ENCODE data around the gene JDP2.
A peak's percentile ranks its signal among the peaks of the same experiment; 100 is the strongest.

The JDP2 gene

DNA sequence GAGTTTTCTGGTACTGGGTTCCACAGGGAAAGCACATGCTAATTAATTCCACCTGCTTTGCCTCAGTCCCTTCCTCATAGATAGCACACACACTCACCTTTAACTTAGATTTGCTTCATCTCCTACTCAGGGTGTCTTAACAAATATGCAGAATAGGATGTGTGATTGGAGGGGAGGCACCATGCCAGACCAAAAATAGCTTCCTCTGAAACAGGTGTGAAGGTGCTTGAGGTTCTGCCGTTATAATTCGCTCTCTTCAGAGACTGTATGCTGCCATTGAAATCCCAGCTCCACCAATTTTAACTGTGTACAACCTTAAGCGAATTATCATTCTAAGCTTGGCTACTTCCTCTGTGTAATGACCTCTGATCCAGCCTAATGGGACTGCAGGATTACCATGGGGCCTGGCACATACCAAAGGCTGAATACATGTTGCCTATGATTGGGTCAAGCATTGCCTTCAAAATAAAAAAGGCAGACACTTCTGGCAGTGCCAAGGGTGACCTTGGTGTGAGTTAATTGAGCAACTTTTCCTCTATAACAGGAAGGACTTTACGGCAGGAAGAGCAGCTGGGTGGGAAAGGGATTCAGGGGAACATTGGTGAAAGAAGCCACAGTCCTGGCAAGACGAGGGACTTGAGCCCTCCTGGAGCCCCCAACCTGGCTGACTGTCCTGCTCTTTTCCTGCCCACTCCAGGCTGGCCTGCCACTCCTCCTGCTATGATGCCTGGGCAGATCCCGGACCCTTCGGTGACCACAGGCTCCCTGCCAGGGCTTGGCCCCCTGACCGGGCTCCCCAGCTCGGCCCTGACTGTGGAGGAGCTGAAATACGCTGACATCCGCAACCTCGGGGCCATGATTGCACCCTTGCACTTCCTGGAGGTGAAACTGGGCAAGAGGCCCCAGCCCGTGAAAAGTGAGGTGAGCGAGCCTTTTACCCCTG lies 9.7 kb downstream of the JDP2 start:
- DNase-seq (ENCODE audit: low spot score) = no peak

DNA sequence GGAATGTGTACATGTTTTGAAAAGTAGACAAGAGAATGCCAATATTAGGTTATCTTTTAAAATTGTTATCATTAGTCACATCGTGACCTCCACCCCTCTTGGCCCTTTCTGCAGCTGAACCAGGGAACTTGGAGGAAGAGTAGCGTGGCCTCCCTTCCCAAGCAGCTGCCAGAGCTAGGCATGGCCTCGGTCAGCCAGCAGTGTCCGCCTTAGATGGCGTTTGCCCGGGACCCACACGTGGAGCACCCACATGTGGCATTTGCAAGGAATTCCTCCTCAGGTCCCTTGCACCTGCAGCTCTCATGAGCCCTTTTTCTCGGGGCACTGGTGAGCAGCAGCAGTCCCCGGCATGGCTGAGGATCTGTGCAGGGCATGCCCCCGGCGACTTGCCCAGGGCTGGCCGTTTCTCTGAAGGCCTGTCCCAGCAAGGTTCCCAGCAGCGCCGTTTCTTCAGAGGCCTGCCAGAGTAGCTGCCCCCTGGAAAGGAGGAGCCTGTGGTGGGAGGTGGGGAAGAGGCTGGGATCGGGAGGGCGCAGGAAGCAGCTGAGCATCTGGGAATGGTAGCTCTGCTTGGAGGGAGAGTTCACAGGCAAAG lies 10.8 kb downstream of the JDP2 start:
- no peak for DNase-seq (ENCODE audit: low spot score)

DNA sequence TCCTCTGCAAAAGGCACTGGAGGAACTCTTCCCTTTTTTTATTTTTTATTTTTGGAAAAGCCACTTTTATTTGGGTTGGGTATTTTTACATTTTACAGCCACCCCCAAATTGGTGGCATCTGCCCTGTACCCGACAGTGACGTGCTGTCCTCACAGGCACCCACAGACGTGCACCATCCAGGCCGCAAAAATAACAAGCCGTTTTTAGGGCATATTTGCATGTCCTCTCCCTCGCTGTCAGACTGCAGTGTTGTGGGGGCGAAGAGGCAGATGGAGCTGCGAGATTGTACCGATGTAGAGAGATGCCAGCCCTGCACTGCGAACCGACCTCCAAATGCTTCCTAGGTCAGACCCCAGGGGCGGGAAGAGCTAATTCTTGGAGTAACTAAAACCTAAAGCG lies 12.2 kb downstream of the JDP2 start:
- no peak for DNase-seq (ENCODE audit: low spot score)

DNA sequence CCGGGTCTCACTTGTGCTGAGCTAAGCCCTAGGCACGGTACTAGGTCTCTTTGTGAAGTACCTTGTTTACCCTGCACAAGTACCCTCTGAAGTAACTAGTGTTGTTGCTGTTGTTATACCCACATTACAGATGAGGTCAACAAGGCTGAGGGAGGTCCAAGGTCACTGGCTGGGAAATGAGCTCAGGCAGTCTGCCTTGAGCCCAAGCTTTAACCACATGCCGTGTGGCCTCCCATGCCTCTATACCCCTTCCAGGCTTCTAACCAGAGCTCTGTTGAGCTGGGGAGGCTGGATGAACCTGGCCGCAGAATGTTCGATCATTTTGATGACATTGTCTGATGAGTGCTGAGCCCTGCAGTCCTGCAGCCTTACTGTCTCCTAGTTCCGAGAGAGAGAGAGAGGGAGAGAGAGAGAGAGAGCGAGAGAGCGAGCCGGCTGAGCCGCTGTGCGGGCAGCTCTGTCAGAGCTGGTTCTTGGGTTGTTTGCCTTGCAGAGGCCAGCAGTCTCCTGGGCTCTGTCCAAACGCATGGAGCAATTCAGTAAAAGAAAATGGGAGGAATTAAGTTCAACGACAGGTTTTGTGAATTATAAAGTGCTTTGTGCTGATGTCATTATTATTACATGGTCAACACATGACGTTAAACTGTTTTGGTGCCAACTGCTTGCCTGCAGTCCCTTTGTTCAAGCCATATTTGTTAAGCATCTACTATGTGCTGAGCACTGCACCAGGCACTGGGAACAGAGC lies 13.1 kb downstream of the JDP2 start:
- no peak for DNase-seq (ENCODE audit: low spot score)

DNA sequence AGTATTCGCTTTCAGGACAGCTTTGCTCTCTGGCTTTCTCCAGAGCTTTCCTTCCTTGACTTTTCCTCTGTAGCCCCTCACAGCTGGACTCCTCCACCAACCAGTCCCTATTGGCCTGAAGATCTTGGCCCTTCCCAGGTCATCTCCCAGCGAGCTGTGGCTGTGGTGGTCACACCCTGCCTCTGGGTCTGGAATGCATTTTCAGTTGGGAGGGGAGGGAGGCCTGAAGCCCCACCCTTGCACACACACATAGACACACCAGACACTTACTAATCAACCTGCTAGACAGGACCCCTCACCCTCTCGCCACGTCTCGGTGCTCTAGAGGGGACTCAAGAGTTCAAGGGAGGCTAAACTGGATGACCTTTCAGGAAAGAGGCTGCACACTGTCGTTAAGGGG lies 13.9 kb downstream of the JDP2 start:
- DNase-seq (ENCODE audit: low spot score) = no peak

DNA sequence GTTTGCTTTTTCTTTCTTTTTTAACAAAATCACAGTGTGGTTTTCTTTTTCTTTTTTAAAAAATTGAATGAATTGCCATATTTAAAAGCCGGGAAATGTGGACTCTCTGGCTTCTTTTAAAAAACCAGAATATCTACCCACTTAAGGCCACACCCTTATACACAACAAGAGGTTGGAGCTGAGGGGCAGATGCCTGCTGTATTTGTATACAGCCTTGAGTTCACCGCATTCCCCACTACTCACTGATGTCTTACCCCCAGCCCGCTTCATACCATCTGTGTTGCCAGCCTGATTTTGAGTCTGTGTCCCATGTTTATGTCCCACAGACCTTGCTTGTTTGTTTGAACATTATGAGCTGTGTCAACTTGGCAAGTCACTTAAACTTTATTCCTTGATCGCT lies 14.3 kb downstream of the JDP2 start:
- no peak for DNase-seq (ENCODE audit: low spot score)

DNA sequence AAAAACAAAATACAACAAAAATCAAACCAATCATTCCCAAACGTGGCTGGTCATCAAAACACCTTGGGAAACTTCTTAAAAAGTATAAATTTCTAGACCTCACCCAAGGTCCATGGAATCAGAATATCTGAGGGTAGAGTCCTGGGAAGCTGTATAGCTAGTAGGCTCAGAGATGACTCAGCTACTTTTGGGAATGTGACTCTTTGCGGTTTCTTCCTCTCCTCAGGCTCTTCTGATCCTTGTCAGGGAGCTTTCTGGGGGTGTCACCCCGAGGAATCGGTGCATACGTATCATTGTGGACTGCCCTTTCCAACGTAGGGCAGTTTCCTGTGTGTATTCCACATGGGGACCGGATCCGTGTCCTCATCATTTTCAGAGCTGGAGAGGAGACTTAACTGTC lies 14.8 kb downstream of the JDP2 start:
- DNase-seq (ENCODE audit: low spot score) = no peak

DNA sequence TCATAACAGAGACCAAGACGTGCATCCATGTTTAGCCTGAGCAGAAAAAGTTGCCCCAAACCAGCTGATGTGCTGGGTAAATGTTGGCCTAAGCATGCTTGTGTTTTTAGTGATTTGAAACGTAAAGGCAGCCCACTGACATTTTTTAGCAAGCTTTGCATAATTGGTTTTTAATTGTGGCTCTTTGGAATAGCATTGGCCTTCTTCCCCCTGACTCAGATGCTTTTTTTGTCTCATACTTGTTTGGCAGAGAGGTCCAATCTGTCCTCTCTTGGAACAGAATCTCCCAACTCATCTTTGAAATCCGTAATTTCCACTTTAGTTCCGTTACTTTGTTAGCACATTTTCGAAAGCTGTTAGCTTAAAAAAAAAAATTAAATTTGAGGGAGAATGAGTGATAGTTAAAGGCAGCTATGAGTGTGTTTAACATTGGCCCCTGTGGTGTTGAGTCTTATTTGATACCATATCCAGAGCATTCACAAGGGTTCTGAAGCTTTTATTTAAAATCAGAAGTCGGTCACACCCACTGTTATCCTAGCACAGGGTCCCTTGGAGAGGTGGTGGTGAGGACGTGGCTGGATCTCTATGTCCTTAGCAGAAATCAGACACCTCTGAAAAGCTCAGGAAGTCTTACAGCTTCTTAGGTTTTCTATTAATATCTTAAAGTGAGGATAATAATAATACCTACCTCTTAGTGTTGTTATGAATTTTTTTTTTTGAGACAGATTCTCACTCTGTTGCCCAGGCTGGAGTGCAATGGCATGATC lies 15.6 kb downstream of the JDP2 start:
- DNase-seq (ENCODE audit: low spot score) = no peak

DNA sequence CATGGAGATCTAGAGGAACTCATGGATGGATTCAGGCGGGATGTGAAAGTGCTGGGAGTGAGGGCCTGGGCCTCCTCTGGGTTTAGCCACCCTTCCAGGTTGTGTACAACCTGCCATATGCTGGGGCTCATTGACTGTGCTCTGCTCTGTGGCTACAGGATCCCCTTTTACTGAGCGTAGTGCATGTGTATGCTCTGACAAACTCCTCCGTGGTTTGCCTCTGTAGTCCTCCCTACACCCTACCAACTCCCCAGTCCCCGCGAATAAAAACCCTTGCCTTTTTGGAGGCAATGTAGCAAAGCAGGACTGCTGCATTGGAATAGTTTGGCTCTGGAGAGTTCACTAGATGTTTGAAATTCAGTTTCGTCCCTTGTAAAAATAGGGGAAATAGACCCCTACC lies 17.4 kb downstream of the JDP2 start:
- DNase-seq (ENCODE audit: low spot score) = no peak

DNA sequence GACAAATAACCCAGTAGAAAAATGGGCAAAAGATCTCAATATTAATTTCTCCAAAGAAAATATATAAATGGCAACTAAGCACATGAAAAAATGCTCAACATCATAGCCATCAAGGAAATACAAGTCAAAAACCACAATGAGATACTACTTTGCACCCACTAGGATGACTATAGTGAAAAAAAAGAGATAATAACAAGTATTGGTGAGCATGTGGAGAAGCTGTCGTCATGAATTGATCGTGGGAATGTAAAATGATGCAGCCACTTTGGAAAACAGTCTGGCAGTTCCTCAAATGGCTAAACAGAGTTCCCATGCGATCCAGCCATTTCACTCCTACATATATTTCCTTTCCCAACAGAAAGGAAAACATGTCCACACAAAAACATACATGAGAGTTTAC lies 18.1 kb downstream of the JDP2 start:
- DNase-seq (ENCODE audit: low spot score) = no peak

DNA sequence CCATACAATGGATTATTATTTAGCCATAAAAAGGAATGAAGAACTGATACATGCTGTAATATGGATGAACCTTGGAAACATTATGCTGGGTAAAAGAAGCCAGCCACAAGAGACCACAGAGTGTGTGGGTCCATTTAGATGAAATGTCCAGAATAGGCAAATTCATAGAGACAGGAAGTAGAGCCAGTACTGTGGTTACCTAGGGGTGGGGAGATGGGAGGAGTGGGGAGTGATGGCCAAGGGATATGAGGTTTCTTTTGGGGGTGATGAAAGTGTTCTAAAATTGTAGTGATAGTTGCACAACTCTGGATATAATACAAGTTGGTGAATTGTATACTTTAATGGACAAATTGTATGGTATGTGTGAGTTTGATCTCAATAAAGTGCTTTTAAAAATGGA lies 18.6 kb downstream of the JDP2 start:
- no peak for DNase-seq (ENCODE audit: low spot score)

DNA sequence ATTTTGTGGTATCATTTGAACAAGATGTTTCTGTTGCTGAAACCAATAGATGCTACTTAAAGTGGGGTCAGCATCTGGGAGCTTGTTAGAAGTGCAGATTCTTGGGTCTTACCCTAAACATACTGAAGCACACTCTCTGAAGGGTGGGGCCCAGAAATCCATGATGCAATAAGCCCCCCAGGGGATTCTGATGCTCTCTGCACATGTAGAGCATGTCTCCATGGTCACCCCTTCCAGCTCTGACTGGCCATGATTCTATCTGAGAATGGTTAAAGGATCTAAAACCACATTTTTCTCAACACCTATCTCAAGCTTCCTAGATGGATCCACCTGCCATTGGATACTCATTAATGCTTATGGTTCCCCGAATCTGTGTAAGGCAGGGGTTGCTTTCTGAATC lies 20.4 kb downstream of the JDP2 start:
- no peak for DNase-seq (ENCODE audit: low spot score)

DNA sequence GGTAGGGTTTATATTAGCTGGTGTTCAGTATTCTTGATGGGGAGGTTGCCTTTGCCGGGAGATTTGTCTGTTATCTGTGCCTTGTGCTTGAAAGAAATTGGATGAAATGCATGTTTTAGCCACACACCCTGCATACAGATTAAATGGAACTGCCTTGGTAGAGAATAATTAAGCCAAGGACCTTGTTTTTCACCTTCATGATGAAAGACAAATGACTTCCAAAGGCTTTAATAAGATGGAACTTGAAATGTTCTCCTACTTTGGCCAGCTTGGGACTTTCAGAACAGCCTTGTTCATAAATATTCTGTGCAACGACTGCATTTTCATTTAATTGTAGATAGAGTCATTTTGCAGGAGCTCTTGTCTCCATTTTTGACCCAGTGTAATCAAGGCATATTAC lies 21.2 kb downstream of the JDP2 start:
- no peak for DNase-seq (ENCODE audit: low spot score)

DNA sequence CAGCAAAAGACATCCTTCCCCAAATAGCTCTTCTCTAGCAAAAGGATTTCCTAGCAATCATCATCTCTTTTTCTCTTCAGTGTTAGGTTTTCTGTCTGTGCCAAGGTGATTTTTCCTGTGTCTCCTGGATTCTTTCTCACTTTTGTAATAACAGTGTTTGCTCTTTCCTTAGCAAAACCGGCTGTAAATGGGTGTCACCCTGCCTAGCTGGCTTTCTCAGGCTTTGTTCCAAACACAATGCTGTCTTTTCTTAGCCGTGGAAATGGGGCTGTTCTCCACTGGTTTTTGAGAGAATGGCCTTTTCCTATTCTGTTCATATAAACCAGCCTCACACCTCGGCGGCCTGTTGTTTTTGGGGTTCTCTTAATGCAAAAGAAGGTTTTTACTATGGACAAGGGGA lies 21.9 kb downstream of the JDP2 start:
- DNase-seq (ENCODE audit: low spot score) = peak; percentile 72

DNA sequence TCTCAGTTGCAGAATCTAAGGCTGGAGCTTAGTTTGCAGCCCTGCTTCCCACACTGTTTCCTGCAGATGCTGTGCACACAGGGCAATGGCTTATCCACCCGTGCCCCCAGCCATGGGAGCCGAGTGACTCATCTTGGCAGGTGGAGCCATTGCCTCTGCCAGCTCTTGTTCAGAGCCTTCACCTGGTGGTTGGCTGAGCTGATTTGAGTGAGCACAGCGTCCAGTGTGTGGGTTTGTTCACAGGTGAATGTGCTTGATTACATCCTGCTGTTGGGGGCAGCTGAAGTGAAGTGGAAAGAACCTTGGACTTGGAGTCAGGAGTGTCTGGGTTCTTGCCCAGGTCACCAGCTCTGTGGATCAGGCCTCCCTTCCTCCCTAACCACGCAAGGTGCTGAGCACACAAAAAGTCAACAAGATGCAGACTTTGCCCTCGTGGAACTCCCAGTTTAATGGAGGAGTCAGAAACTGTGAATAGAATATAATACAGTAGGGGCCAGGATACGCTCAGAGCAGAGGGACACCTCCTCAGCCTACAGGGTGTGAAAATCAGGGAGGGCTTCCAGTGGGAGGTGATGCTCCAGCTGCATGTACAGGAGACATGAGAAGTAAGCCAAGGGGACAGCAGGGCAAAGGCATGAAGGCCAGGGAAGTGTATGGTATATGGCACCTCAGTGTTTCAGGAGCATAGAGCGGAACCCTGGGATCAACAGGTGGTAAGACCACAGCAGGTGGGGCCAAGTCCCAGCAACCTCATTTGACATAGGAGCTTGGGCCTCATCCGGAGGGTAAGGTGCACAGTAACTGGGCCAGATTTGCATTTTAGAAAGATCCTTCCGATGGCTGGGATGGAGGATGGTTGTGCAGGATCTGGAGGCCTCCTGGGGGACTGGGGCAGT lies 22.8 kb downstream of the JDP2 start:
- DNase-seq (ENCODE audit: low spot score) = peak; percentile 53

DNA sequence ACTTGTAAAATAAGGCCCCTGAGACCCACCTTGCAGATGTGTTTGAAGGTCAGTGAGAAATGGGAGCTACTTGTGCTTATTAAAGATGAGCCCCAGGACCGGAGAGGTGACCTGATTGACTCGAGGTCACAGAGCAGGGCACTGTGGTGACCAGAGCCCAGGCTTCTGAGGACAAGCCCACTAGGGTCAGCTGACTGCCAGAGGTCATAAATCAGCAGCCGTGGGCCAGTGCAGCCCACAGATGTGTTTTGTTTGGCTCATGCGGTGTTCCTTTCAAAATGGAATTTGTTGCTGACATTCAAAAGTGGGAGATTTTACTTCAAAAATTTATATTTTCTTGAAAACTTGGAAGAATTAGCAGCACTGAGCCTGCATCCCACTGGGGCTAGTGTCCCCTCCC lies 24.5 kb downstream of the JDP2 start:
- DNase-seq (ENCODE audit: low spot score) = no peak

DNA sequence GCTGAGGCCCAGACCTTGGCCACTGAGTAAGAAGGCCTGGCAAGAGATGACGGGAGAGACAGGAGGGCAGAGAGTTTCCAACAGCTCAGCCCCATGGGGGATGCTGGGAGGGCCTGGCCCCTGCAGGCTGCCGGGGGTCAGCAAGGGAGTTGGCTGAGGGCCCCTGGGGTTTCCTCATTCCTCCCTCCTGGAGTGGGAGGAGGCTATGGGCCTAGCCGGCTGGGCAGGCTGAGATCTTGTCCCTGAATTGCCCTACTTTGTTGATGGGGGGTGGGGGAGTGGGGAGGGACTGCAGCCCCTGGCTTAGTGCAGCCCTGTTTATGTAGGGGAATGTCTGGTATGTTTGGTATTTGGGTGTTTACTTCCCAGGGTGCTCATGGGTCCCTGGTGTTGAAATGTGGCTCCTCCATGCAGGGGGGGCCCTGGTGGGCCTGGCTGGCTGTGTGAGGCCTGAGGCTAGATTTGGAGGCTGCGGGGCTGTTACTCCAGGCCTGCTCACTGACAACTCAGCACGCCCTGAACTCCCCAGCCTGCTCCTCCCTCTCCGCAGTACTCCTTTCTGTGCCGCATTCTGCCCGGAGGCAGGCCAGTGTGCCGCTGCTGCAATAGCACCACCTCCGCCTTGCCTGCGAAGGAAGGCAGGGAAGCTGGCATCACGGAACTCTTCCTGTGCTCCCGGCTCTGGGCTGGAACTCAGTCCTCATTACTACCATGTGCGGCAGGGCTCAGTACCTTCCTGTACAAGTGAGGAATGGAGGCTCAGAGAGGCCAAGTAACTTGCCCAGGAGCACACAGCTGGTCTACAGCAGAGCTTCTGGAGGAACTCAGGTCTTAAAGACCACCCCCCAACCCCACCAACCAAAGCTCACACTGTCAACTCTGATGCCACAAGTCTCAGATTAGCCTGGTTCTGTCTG lies 25.3 kb downstream of the JDP2 start:
- no peak for DNase-seq (ENCODE audit: low spot score)

DNA sequence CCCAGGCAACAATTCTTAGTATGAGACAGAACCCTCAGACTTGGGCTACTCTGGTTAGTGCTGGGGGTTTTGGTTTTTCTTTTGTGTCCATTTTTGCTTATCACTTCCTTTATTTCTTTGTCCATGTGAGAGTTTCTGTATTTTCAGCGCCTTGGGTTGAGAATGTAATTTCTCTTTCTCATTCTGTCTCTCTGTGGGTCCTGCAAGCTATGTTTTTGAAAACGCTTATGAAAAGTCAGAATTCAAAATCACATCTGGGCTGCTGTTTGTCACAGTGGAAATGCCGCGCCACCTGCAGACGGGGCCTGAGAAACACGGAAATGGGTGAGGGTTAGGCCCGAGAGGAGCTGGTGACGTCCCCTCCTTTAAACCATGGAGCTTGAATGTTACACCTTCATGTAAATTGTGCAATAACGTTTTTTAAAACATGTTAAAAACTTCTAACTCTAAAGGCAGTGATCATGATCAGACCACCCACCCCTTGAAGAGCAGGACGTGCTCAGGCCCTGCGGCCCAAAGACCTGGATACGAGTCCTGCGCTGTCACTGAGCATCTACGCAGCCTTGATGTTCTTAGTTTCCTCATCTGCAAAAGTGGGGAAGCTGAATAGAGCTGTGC lies 26.1 kb downstream of the JDP2 start:
- no peak for DNase-seq (ENCODE audit: low spot score)

DNA sequence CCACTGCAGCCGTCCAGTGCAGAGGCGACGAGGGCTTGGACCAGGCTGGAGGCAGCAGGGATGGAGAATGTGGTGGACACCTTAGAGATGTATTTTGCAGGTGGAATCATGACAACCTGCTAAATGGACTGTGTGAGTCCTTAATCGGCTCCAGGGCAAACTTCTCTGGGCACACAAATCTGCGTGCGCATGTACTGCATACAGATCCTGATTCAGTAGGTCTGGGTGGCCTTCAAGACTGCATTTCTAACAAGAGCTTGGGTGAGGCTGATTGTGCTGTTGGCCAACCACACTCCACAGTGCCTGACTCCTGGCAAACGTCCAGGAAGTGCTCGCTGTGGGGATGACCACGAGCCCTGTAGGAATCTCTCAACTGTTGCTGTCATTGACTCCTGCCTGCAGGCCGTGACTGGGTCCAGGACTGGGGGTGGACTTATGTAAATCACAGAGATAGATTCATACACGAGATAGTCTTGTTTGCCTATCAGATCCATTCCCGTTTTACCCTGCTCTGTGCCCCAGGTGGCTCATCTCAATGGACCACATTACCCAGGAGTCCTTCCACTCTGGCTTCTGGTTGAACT lies 27.2 kb downstream of the JDP2 start:
- DNase-seq (ENCODE audit: low spot score) = no peak

All from pons (tissue), 1 donor.